ENCODE data around the gene HNRNPL.
"Not testable (repeated sequence)": the region's sequence is repeated elsewhere in the genome, so short reads cannot be mapped to it uniquely, and the experiment has no call there.

Gene HNRNPL

GRCh38 chr19:38843175-38843758 is 6.5 kb downstream of the HNRNPL start:
- DNase-seq, result no peak

- peak; percentile 67 for DNase-seq
These were observed 7.2 kb downstream of the HNRNPL start for GRCh38 chr19:38842439-38843174.

- peak; percentile 55 for DNase-seq
These were observed 7.9 kb downstream of the HNRNPL start for GRCh38 chr19:38841787-38842438.

- no peak for DNase-seq
These were observed 8.5 kb downstream of the HNRNPL start for GRCh38 chr19:38841180-38841766.

GRCh38 chr19:38840583-38840968 is 9.2 kb downstream of the HNRNPL start:
- DNase-seq, result no peak

- DNase-seq, result no peak
These were observed 9.8 kb downstream of the HNRNPL start for GRCh38 chr19:38839816-38840582.

GRCh38 chr19:38838986-38839761 is 10.6 kb downstream of the HNRNPL start:
- DNase-seq, result no peak

GRCh38 chr19:38838208-38838985 is 11.4 kb downstream of the HNRNPL start:
- no peak for DNase-seq

GRCh38 chr19:38837656-38838121 is 12.1 kb downstream of the HNRNPL start:
- no peak for DNase-seq

- no peak for DNase-seq
These were observed 12.7 kb downstream of the HNRNPL start for GRCh38 chr19:38836983-38837626.

GRCh38 chr19:38836159-38836982 is 13.4 kb downstream of the HNRNPL start:
- no peak for DNase-seq

- no peak for DNase-seq
These were observed 15.2 kb downstream of the HNRNPL start for GRCh38 chr19:38834590-38834989.

GRCh38 chr19:38834104-38834490 is 15.7 kb downstream of the HNRNPL start:
- no peak for DNase-seq

- DNase-seq, result no peak
These were observed 16.7 kb downstream of the HNRNPL start for GRCh38 chr19:38833092-38833425.

GRCh38 chr19:38831142-38831605 is 18.6 kb downstream of the HNRNPL start:
- DNase-seq, result no peak

GRCh38 chr19:38830039-38830733 is 19.6 kb downstream of the HNRNPL start:
- no peak for DNase-seq

GRCh38 chr19:38829203-38829602 is 20.6 kb downstream of the HNRNPL start:
- not testable (repeated sequence) for DNase-seq

GRCh38 chr19:38826856-38827551 is 22.8 kb downstream of the HNRNPL start:
- no peak for DNase-seq

- not testable (repeated sequence) for DNase-seq
These were observed 23.9 kb downstream of the HNRNPL start for GRCh38 chr19:38825936-38826335.

Measured in activated gamma-delta T cell treated with Interleukin-2 at 50 U/mL for 16 hours (primary cell).